ENCODE results near the gene FBLN2. TPM values are rescaled to one million over a fixed set of nuclear protein-coding genes. Genes with fewer than 3 reads are reported as not detected.

FBLN2 gene
- total and polyA plus RNA-seq, 2 of the 4 experiments (the other 2 are of a cell fraction): 11.8 to 60.8 TPM

- Histone ChIP-seq H3K27me3 (ENCODE audit: control insufficient read depth, insufficient read depth, low read length) (no peaks in the 10 kb centered on the region), H3K9ac (ENCODE audit: low read depth, low read length) (no peak overlapping the region), H3K4ac (ENCODE audit: low read depth, low read length) (peak overlapping the region; percentile 95; the same call in 1 of the 2 replicates), H3K14ac (replicated peaks; ENCODE audit: low read depth, low read length) (no peak overlapping the region), H2BK15ac (ENCODE audit: low read depth, low read length) (no peak overlapping the region), H3K18ac (ENCODE audit: low read depth, low read length) (no peak overlapping the region), H4K8ac (ENCODE audit: low read depth in 2 of 2, low read length in 2 of 2) (no peak overlapping the region), H2BK5ac (ENCODE audit: low read depth, low read length, poor library complexity, severe bottlenecking) (no peak overlapping the region), H4K5ac (ENCODE audit: low read depth, low read length) (no peak overlapping the region), H2AFZ (replicated peaks; ENCODE audit: low read length, poor library complexity) (peak overlapping the region; percentile 74), H2AK9ac (replicated peaks; ENCODE audit: low read depth, low read length, poor library complexity) (peak overlapping the region; percentile 15), H3K4me2 (ENCODE audit: low read depth, low read length) (no peak overlapping the region), H3K4me3 (ENCODE audit: insufficient read depth, low read depth, low read length) (no peak overlapping the region), H2BK120ac (ENCODE audit: low read depth, low read length) (peak overlapping the region; percentile 88), H4K20me1 (ENCODE audit: insufficient read depth, low read length) (no peaks in the 10 kb centered on the region), H3K9me1 (ENCODE audit: insufficient read depth, low read length) (peaks cover 17% of the 10 kb centered on the region), H3K9me3 (ENCODE audit: control insufficient read depth, insufficient read depth, low read length) (no peaks in the 10 kb centered on the region), H4K91ac (ENCODE audit: insufficient read depth, low read depth, low read length) (peak overlapping the region; percentile 96), H3K23ac (ENCODE audit: low read depth, low read length) (no peak overlapping the region), H3K56ac (ENCODE audit: extremely low read depth, insufficient read depth, low read length) (no peak overlapping the region), H2BK20ac (ENCODE audit: low read depth, low read length) (peak overlapping the region; percentile 87; the same call in 1 of the 2 replicates), H3K27ac (ENCODE audit: insufficient read depth, low read length) (no peak overlapping the region), H3K79me1 (ENCODE audit: low read depth in 1 of 2, low read length in 2 of 2) (no peaks in the 10 kb centered on the region), H2AK5ac (ENCODE audit: low read depth, low read length) (peak overlapping the region; percentile 49; the same call in 1 of the 2 replicates), H3K4me1 (ENCODE audit: control insufficient read depth, insufficient read depth, low read length) (peaks cover 26% of the 10 kb centered on the region), H3K36me3 (ENCODE audit: control insufficient read depth, insufficient read depth, low read length) (no peaks in the 10 kb centered on the region)
- no TSS peak for BruUV-seq (replicated peaks)
- DNase-seq (no peak), ATAC-seq (ENCODE audit: low read depth) (no peak)
- in situ Hi-C loops (cut with MboI; ENCODE audit: low sequenced_read_pairs) (no loop called here), dilution Hi-C loops (cut with HindIII; ENCODE audit: low sequenced_read_pairs, unreplicated experiment) (no loop called here), intact Hi-C loops (cut with micrococcal nuclease) (no loop called here)
- WGBS, 2 experiments (ENCODE audit: extremely low coverage in 2 of 2, insufficient read length in 1 of 2): 91% methylated on average over 6 of the region's 10 CpGs; no CpG with 5 or more reads in 1 of the 2 experiments
- POLR2A ChIA-PET (ENCODE audit: unreplicated experiment): no interaction called here
- CTCF ChIA-PET: no interaction called here
- TF ChIP-seq POLR2A (IDR thresholded peaks at IDR 0.05; ENCODE audit: low read depth, low read length): no peak
These were observed 13.4 kb upstream of the FBLN2 start for GRCh38 chr3:13535526-13535875.

Measured in IMR-90 (cell line).